ENCODE results near the gene UHRF1.
A peak's percentile ranks its signal among the peaks of the same experiment; 100 is the strongest.

UHRF1 gene

GRCh38 chr19:4904481-4904880 is 4.8 kb upstream of the UHRF1 start:
- Histone ChIP-seq H3K36me3 (ENCODE audit: control insufficient read depth, low read length) (peaks cover under 1% of the 10 kb centered on the region; the same call in 1 of the 2 replicates), H3K4me3 (ENCODE audit: low read length) (no peak overlapping the region), H3K4me2 (ENCODE audit: low read length) (no peak overlapping the region), H3K9me3 (ENCODE audit: control insufficient read depth, insufficient read depth, low read length) (no peaks in the 10 kb centered on the region), H3K9me2 (replicated peaks; ENCODE audit: control insufficient read depth, low read length) (no peaks in the 10 kb centered on the region), H3F3A (ENCODE audit: control insufficient read depth, insufficient read depth) (peaks cover 8% of the 10 kb centered on the region), H3K79me2 (ENCODE audit: control insufficient read depth, low read length) (no peaks in the 10 kb centered on the region), H3K4me1 (ENCODE audit: control insufficient read depth, low read length) (peaks cover 11% of the 10 kb centered on the region), H3K27me3 (ENCODE audit: control insufficient read depth, low read length) (no peaks in the 10 kb centered on the region), H4K20me1 (ENCODE audit: control insufficient read depth, insufficient read depth, low read depth, low read length) (no peaks in the 10 kb centered on the region), H3K27ac (ENCODE audit: low read depth, low read length) (no peak overlapping the region)
- TF ChIP-seq EZH2phosphoT487 (IDR thresholded peaks at IDR 0.05; ENCODE audit: borderline replicate concordance, low read length) (no peak), CTCF (IDR thresholded peaks at IDR 0.05; ENCODE audit: low read depth, low read length, poor library complexity, severe bottlenecking) (no peak)

- H3K4me2 ChIP-seq (ENCODE audit: low read length): no peak overlapping the region
Observed at GRCh38 chr19:4906963-4907362, 2.3 kb upstream of the UHRF1 start.

GRCh38 chr19:4908360-4908759 is 941 bp upstream of the UHRF1 start:
- Histone ChIP-seq H3K4me2 (ENCODE audit: low read length) (peak overlapping the region; percentile 58; the same call in 1 of the 2 replicates), H3K9me3 (ENCODE audit: control insufficient read depth, insufficient read depth, low read length) (no peaks in the 10 kb centered on the region)

More at GRCh38 chr19:4906963-4907362, 2.3 kb upstream of the UHRF1 start:
- Histone ChIP-seq H3K9me2 (replicated peaks; ENCODE audit: control insufficient read depth, low read length) (no peaks in the 10 kb centered on the region), H3K79me2 (ENCODE audit: control insufficient read depth, low read length) (peaks cover 21% of the 10 kb centered on the region), H3K36me3 (ENCODE audit: control insufficient read depth, low read length) (peaks cover 21% of the 10 kb centered on the region), H4K20me1 (ENCODE audit: control insufficient read depth, insufficient read depth, low read depth, low read length) (peaks cover 5% of the 10 kb centered on the region; the same call in 1 of the 2 replicates), H3K9me3 (ENCODE audit: control insufficient read depth, insufficient read depth, low read length) (no peaks in the 10 kb centered on the region), H3K4me3 (ENCODE audit: low read length) (no peak overlapping the region), H3K27ac (ENCODE audit: low read depth, low read length) (no peak overlapping the region), H3K4me1 (ENCODE audit: control insufficient read depth, low read length) (peaks cover 20% of the 10 kb centered on the region), H3F3A (ENCODE audit: control insufficient read depth, insufficient read depth) (peaks cover 10% of the 10 kb centered on the region), H3K27me3 (ENCODE audit: control insufficient read depth, low read length) (no peaks in the 10 kb centered on the region)
- TF ChIP-seq EZH2phosphoT487 (IDR thresholded peaks at IDR 0.05; ENCODE audit: borderline replicate concordance, low read length): no peak
- TF ChIP-seq CTCF (IDR thresholded peaks at IDR 0.05; ENCODE audit: low read depth, low read length, poor library complexity, severe bottlenecking): no peak

More at GRCh38 chr19:4908360-4908759, 941 bp upstream of the UHRF1 start:
- Histone ChIP-seq H3K4me1 (ENCODE audit: control insufficient read depth, low read length) (peaks cover 34% of the 10 kb centered on the region), H3K36me3 (ENCODE audit: control insufficient read depth, low read length) (peaks cover 35% of the 10 kb centered on the region), H3F3A (ENCODE audit: control insufficient read depth, insufficient read depth) (peaks cover 10% of the 10 kb centered on the region), H3K27me3 (ENCODE audit: control insufficient read depth, low read length) (no peaks in the 10 kb centered on the region), H3K4me3 (ENCODE audit: low read length) (no peak overlapping the region), H3K27ac (ENCODE audit: low read depth, low read length) (no peak overlapping the region), H4K20me1 (ENCODE audit: control insufficient read depth, insufficient read depth, low read depth, low read length) (peaks cover 19% of the 10 kb centered on the region; the same call in 1 of the 2 replicates), H3K9me2 (replicated peaks; ENCODE audit: control insufficient read depth, low read length) (no peaks in the 10 kb centered on the region), H3K79me2 (ENCODE audit: control insufficient read depth, low read length) (peaks cover 35% of the 10 kb centered on the region)
- no peak for TF ChIP-seq CTCF (IDR thresholded peaks at IDR 0.05; ENCODE audit: low read depth, low read length, poor library complexity, severe bottlenecking)
- TF ChIP-seq EZH2phosphoT487 (IDR thresholded peaks at IDR 0.05; ENCODE audit: borderline replicate concordance, low read length): no peak
